Epithelial cell of prostate (primary cell): Measurements from ENCODE around the gene MGA.

ENCODE experiments used
- DNase-seq: peaks from one replicate; pipeline ENCODE4 v3.0.0-alpha.2; 2011; ENCODE audit warnings: low read depth, low spot score
- H3K27ac ChIP-seq: fragments of 450-650 bp; 2 replicates; pipeline ENCODE4 v1.5.1; 2017; ENCODE audit warnings: mild to moderate bottlenecking

The MGA gene

GRCh38 chr15:41821831-41822230, 161.6 kb downstream of the MGA start:
- no peak overlapping the region for H3K27ac ChIP-seq
- DNase-seq, result no peak

DNA sequence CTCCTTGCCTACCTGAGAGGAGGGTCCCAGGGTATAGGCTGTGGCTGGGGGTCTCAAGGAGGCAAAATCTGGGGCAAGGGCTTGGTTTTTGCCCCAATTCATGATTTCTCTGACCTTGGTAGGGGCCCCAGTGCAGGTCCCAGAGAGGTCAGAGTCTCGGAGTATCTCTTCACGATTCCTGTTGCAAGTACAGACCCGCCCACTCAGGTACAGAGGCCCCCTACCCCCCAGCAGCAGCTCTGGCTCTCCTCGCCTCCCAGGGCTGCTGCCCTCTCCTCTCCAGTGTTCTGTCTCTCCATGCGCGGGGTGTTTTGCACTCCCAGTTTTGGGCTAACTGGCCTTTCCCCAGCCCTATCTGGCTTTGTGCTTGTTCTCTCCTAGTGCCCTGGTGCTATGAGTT, 162.3 kb downstream of the MGA start:
- no peak for DNase-seq
- H3K27ac ChIP-seq, result no peak overlapping the region
